HT1080 (cell line): ENCODE measurements around the gene GPRC5A. TPM values are rescaled to one million over a fixed set of nuclear protein-coding genes. Genes with fewer than 3 reads are reported as not detected.

Source experiments
- DNase-seq: peaks from one replicate; pipeline ENCODE4 v3.0.0-alpha.2; 2015; ENCODE audit warnings: low read depth
- total RNA-seq: library from RNA; depleted of rRNA; stranded (reverse); fragments of >200 nt; shearing (Covaris generic); gene quantifications from 2 replicates; pipeline ENCODE4 v1.2.3, GENCODE V29; 2014

Gene GPRC5A
- total RNA-seq, 1 experiment from 2014 or later, result 21.7 TPM

DNA sequence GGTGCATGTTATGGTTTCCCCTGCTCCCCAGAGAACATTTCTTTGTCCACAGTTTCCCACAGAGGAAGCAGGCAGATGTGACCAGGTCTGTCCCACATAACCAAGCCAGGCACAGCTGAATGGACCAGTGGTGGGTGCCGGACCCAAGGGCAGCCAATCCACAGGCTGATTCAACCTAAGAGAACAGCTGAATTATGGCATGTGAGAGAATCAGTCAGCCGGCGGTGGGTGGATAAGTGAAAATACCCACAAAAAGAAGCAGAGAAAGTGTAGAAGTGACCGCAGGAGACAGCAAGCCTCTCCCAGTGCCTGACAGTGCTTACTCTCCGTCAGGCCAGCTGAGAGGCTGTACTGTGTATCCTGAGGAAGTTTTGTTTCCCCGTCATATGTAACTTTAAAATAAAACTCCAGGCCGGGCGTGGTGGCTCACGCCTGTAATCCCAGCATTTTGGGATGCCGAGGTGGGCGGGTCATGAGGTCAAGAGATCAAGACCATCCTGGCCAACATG lies 45.7 kb downstream of the GPRC5A start:
- no peak for DNase-seq

GRCh38 chr12:12938541-12938940 lies 47.2 kb downstream of the GPRC5A start:
- DNase-seq, result no peak

- no peak for DNase-seq
Observed at GRCh38 chr12:12939888-12940287, 48.5 kb downstream of the GPRC5A start.

GRCh38 chr12:12941450-12942350 lies 50.3 kb downstream of the GPRC5A start:
- peak; percentile 17 for DNase-seq

- DNase-seq, result no peak
Observed at GRCh38 chr12:12943586-12944260, 52.4 kb downstream of the GPRC5A start.

GRCh38 chr12:12945591-12945990 lies 54.2 kb downstream of the GPRC5A start:
- DNase-seq, result no peak

GRCh38 chr12:12946686-12947355 lies 55.5 kb downstream of the GPRC5A start:
- DNase-seq, result peak; percentile 42

GRCh38 chr12:12947902-12948301 lies 56.5 kb downstream of the GPRC5A start:
- DNase-seq, result no peak

GRCh38 chr12:12951504-12951903 lies 60.1 kb downstream of the GPRC5A start:
- DNase-seq, result no peak

GRCh38 chr12:12952036-12952435 lies 60.7 kb downstream of the GPRC5A start, which contains the start of gene GPRC5D:
GPRC5D (minus strand) TSS chr12:12952170; CDS start chr12:12950384, 1,786 bp downstream.
- no peak for DNase-seq

DNA sequence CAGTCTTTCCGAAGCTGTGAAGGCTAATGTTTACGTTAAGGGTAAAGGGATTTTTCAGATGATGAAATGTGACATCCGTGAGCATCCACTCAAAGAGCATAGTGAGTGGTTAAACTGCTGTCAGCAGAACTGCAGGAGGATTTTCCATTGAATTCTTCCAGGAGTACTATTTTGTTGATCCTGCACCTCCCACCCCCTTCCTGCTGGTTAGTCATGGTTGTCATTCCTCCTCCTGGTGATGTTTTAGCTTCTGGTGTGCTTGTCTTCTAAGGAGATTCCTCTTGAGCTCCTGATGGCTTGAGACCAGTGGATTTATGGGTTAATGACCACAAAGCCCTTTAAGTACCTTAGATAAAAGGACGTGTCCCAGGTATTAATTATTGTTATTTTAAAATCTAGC lies 63.0 kb downstream of the GPRC5A start:
- DNase-seq, result no peak

- DNase-seq, result no peak
Observed at GRCh38 chr12:12954878-12955625, 63.7 kb downstream of the GPRC5A start.

GRCh38 chr12:12958886-12959285 lies 67.5 kb downstream of the GPRC5A start:
- DNase-seq, result no peak

DNA sequence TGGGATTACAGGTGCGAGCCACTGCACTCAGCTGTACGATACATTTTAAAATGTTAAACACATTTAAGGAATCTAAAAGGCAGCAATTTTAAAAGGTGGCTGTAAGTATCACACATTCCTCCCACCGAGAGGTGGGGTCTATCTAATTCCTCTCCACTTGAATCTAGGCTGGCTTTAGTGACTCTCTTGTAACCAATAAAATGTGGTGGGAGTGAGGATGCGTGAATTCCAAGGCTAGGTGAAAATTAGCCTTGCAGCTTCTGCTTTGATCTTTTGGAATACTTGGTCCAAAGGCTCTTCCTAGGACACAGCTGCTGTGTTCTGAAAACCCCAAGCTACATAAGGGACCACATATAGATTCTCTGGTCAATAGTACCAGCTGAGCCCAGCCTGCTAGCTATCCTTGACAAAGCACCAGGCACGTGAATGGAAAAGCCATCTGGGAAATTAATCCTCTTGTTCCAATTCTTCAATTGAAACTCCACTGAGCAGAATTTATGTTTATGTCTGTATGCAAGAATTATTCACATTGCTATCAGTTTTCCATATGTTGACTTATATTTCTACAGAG lies 69.4 kb downstream of the GPRC5A start:
- no peak for DNase-seq

- peak; percentile 4 for DNase-seq
Observed at GRCh38 chr12:12964255-12964654, 72.9 kb downstream of the GPRC5A start.

GRCh38 chr12:12965836-12966235 lies 74.5 kb downstream of the GPRC5A start:
- DNase-seq, result no peak
